Kidney epithelial cell (primary cell): Measurements from ENCODE around the gene VAX1. TPM values are rescaled to one million over a fixed set of nuclear protein-coding genes. Genes with fewer than 3 reads are reported as not detected.
"Not testable (repeated sequence)": the region's sequence is repeated elsewhere in the genome, so short reads cannot be mapped to it uniquely, and the experiment has no call there.

Experiments used
- DNase-seq: peaks from one replicate; pipeline ENCODE4 v3.0.0-alpha.2; 2010; ENCODE audit warnings: low read depth
- H3K27me3 ChIP-seq: 2 replicates; pipeline ENCODE4 v1.6.0; 2011; ENCODE audit warnings: low read length; ENCODE audit not compliant: control insufficient read depth, insufficient read depth
- H3K36me3 ChIP-seq: 2 replicates; pipeline ENCODE4 v1.5.1; 2011; ENCODE audit warnings: low read length; ENCODE audit not compliant: control insufficient read depth, insufficient read depth
- H3K4me3 ChIP-seq: 2 replicates; pipeline ENCODE4 v1.5.1; 2011; ENCODE audit warnings: low read depth, mild to moderate bottlenecking, control low read depth, low read length
- CTCF ChIP-seq: IDR thresholded peaks from 2 replicates; pipeline ENCODE4 v1.5.1; 2011; ENCODE audit warnings: mild to moderate bottlenecking, moderate library complexity, low read length, control low read depth, inconsistent platforms; ENCODE audit not compliant: insufficient read depth, poor library complexity, severe bottlenecking
- total RNA-seq: library from RNA; depleted of rRNA; stranded (reverse); fragments of >200 nt; gene quantifications from 2 replicates; pipeline ENCODE4 v1.2.3, GENCODE V29; 2015

The VAX1 gene
- total RNA-seq, 1 donor from 2014 or later, result 0.08 TPM

DNA sequence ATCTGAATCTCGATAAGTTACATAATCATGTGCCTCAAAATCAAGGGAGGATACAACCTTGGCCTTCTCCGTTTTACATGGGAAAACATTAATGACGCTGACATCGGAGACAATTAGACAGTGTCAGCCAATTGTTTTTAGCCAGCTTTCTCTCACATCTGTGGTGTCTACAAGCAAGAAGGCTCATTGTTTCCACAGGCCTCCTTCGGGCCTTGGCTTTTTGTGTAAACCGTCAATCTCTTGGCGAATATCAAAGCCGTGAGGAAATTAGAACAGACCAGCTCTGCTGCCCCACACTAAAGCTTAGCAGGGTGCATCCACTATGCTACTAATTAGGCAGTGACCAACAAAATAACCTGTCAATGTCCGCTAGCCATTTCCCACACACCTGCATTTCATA is 43.2 kb downstream of the VAX1 start:
- Histone ChIP-seq H3K36me3 (no peaks in the 10 kb centered on the region), H3K27me3 (no peaks in the 10 kb centered on the region), H3K4me3 (no peak overlapping the region)
- no peak for DNase-seq
- TF ChIP-seq CTCF, result no peak

DNA sequence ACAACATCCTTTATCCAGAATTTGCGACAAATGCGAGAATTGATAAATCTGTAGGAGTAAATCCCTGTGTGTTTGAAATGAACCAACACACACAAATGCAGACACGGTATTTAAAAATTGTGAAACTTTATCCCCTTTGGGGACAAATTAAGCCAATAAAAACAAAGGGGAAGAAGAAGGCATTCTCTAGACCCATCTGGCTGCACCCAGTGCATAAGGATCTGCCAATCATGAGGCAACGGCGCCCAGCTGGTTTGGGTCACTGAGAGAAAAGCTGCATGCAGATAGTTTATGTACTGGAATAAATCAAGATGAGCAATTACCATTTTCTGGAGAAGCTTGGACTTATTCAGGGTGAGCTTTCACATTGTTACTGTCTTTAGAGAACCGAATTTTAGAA is 45.7 kb downstream of the VAX1 start:
- H3K4me3 ChIP-seq, result no peak overlapping the region
- no peaks in the 10 kb centered on the region for H3K27me3 ChIP-seq
- DNase-seq, result no peak
- TF ChIP-seq CTCF, result no peak
- H3K36me3 ChIP-seq, result no peaks in the 10 kb centered on the region

GRCh38 chr10:117090834-117091233 is 47.2 kb downstream of the VAX1 start:
- DNase-seq, result no peak
- TF ChIP-seq CTCF, result no peak

GRCh38 chr10:117087521-117087920 is 50.5 kb downstream of the VAX1 start:
- DNase-seq, result no peak
- Histone ChIP-seq H3K4me3 (no peak overlapping the region), H3K27me3 (no peaks in the 10 kb centered on the region), H3K36me3 (no peaks in the 10 kb centered on the region)
- TF ChIP-seq CTCF, result no peak

More at GRCh38 chr10:117090834-117091233, 47.2 kb downstream of the VAX1 start:
- Histone ChIP-seq H3K27me3 (no peaks in the 10 kb centered on the region), H3K36me3 (no peaks in the 10 kb centered on the region), H3K4me3 (no peak overlapping the region)

- DNase-seq, result no peak
- H3K4me3 ChIP-seq, result no peak overlapping the region
- H3K27me3 ChIP-seq, result no peaks in the 10 kb centered on the region
- TF ChIP-seq CTCF, result no peak
- no peaks in the 10 kb centered on the region for H3K36me3 ChIP-seq
Observed at GRCh38 chr10:117086546-117086945, 51.5 kb downstream of the VAX1 start.

DNA sequence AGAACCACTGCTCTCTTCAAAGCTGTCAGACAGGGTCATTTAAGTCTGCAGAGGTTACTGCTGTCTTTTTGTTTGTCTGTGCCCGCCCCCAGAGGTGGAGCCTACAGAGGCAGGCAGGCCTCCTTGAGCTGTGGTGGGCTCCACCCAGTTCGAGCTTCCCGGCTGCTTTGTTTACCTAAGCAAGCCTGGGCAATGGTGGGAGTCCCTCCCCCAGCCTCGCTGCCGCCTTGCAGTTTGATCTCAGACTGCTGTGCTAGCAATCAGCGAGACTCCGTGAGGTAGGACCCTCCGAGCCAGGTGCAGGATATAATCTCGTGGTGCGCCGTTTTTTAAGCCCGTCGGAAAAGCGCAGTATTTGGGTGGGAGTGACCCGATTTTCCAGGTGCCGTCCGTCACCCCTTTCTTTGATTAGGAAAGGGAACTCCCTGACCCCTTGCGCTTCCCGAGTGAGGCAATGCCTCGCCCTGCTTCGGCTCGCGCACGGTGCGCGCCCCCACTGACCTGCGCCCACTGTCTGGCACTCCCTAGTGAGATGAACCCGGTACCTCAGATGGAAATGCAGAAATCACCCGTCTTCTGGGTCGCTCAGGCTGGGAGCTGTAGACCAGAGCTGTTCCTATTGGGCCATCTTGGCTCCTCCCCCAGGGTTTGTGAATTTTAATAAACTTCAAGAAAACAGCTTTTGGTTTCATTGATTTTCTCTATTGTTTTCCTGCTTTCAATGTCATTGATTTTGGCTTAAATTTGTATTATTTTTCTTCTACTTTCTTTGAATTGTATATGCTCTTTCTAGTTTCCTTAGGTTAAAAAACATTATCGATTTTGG is 53.4 kb downstream of the VAX1 start:
- DNase-seq, H3K36me3 ChIP-seq, H3K4me3 ChIP-seq, H3K27me3 ChIP-seq: not testable (repeated sequence)

Other genes with a start within 250 kb of the VAX1 start
- 12.0 TPM in 2 replicates for gene SHTN1, start 133.1 kb downstream of the VAX1 start, total RNA-seq
- not detected in 2 replicates for gene KCNK18, start 59.2 kb upstream of the VAX1 start, total RNA-seq
- gene SLC18A2, start 102.8 kb upstream of the VAX1 start, total RNA-seq, result 0.75 and 1.5 TPM in 2 replicates
- 30.9 and 84.7 TPM in 2 replicates for gene PDZD8, start 237.2 kb upstream of the VAX1 start, total RNA-seq